Transverse colon (tissue), 4 donors: ENCODE results near the gene AMER3. TPM values are rescaled to one million over a fixed set of nuclear protein-coding genes. Genes with fewer than 3 reads are reported as not detected.
"Not testable (repeated sequence)": the region's sequence is repeated elsewhere in the genome, so short reads cannot be mapped to it uniquely, and the experiment has no call there.

Source experiments
- DNase-seq: peaks from one replicate; pipeline ENCODE4 v3.0.0-alpha.2; 2019
- H3K27ac ChIP-seq, 4 donors: fragments of 200-600 bp; sonication (generic); 2 replicates each; pipeline ENCODE4 v1.5.1; 2016 to 2018; ENCODE audit warnings: inconsistent platforms in 4 of 4
- H3K27me3 ChIP-seq: fragments of 200-600 bp; sonication (generic); 2 replicates; pipeline ENCODE4 v1.5.1; 2017; ENCODE audit warnings: inconsistent platforms
- H3K36me3 ChIP-seq, 4 donors: fragments of 200-600 bp; sonication (generic); 2 replicates each; pipeline ENCODE4 v1.5.1; 2017 to 2019; ENCODE audit warnings: inconsistent platforms in 4 of 4
- H3K4me1 ChIP-seq, 4 donors: fragments of 200-600 bp; sonication (generic); 2 replicates each; pipeline ENCODE4 v1.5.1; 2017 to 2020; ENCODE audit warnings: inconsistent platforms in 4 of 4
- H3K4me3 ChIP-seq, 4 donors: fragments of 200-600 bp; sonication (generic); 1 replicate in 1 of 4; 2 replicates in 3 of 4; pipeline versions ENCODE4 v1.5.1 to v1.6.1; 2017 to 2019; ENCODE audit warnings: inconsistent platforms in 4 of 4
- H3K9me3 ChIP-seq, 2 donors: fragments of 200-600 bp; sonication (generic); 2 replicates each; pipeline ENCODE4 v1.5.1; 2017 to 2019; ENCODE audit warnings: inconsistent platforms in 2 of 2
- EP300 ChIP-seq: sonication (generic); formaldehyde crosslinking; IDR thresholded peaks from one replicate; pipeline ENCODE4 v1.6.1; 2017; ENCODE audit warnings: antibody characterized with exemption, low read depth
- POLR2A ChIP-seq: fragments of 450-650 bp; IDR thresholded peaks from one replicate; pipeline ENCODE4 v1.6.1; 2016; ENCODE audit warnings: antibody characterized with exemption, mild to moderate bottlenecking, moderate library complexity
- POLR2AphosphoS5 ChIP-seq, 3 donors: sonication (generic); formaldehyde crosslinking; IDR thresholded peaks; one replicate each; pipeline ENCODE4 v1.6.1; 2016; ENCODE audit warnings: antibody characterized with exemption in 3 of 3
- WGBS, 2 donors: methylation state at CpG; one replicate each; pipeline ENCODE4 v1.1.5; 2018; ENCODE audit warnings: low coverage in 1 of 2; 5-methylcytosine and 5-hydroxymethylcytosine counted together
- in situ Hi-C, 4 donors: fragments of 200-750 bp; cut with MboI; loops; one replicate each; pipeline versions ENCODE4 v1.15.0 to v1.15.1; 2017; ENCODE audit warnings: low sequenced_read_pairs in 3 of 4, low pct_ligation_motif_present in 1 of 4, low pct_unique_long_range_greater_than_20kb in 1 of 4
- intact Hi-C: fragments of 100-400 bp; cut with DNase I; formaldehyde crosslinking; loops from one replicate; pipeline ENCODE4 v1.15.1; 2023; ENCODE audit warnings: low total_unique reads
- total RNA-seq, 4 donors: library from RNA; depleted of rRNA; stranded (reverse); fragments of >200 nt; gene quantifications; one replicate each; pipeline ENCODE4 v1.1.0, GENCODE V29; 2016
- TF ChIP-seq, protein P1 (sequence below), 5 experiments: fragments of 200-600 bp in 3 of 5; fragments of 450-650 bp in 2 of 5; sonication (generic) in 3 of 5; IDR thresholded peaks; 1 replicate in 2 of 5; 2 replicates in 3 of 5; pipeline ENCODE4 v1.5.1; 2016 to 2017; ENCODE audit warnings: antibody characterized with exemption in 5 of 5, inconsistent platforms in 3 of 5, mild to moderate bottlenecking in 2 of 5, moderate library complexity in 1 of 5

Gene AMER3
- total RNA-seq, 4 donors from 2014 or later: 0.27 to 0.32 TPM; not detected in 2

DNA sequence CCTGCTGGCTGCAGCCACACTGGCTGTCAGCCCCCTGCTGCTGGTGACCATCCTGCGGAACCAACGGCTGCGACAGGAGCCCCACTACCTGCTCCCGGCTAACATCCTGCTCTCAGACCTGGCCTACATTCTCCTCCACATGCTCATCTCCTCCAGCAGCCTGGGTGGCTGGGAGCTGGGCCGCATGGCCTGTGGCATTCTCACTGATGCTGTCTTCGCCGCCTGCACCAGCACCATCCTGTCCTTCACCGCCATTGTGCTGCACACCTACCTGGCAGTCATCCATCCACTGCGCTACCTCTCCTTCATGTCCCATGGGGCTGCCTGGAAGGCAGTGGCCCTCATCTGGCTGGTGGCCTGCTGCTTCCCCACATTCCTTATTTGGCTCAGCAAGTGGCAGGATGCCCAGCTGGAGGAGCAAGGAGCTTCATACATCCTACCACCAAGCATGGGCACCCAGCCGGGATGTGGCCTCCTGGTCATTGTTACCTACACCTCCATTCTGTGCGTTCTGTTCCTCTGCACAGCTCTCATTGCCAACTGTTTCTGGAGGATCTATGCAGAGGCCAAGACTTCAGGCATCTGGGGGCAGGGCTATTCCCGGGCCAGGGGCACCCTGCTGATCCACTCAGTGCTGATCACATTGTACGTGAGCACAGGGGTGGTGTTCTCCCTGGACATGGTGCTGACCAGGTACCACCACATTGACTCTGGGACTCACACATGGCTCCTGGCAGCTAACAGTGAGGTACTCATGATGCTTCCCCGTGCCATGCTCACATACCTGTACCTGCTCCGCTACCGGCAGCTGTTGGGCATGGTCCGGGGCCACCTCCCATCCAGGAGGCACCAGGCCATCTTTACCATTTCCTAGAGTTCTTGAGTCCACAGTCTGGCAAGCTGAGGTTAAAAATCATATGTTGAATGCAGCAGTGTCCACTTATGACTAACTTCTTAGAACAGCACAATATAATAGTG is 25.7 kb upstream of the AMER3 start:
- H3K9me3 ChIP-seq: no peaks in the 10 kb centered on the region
- H3K36me3 ChIP-seq: no peaks in the 10 kb centered on the region
- H3K4me3 ChIP-seq: no peak overlapping the region
- TF ChIP-seq, protein P1, sequence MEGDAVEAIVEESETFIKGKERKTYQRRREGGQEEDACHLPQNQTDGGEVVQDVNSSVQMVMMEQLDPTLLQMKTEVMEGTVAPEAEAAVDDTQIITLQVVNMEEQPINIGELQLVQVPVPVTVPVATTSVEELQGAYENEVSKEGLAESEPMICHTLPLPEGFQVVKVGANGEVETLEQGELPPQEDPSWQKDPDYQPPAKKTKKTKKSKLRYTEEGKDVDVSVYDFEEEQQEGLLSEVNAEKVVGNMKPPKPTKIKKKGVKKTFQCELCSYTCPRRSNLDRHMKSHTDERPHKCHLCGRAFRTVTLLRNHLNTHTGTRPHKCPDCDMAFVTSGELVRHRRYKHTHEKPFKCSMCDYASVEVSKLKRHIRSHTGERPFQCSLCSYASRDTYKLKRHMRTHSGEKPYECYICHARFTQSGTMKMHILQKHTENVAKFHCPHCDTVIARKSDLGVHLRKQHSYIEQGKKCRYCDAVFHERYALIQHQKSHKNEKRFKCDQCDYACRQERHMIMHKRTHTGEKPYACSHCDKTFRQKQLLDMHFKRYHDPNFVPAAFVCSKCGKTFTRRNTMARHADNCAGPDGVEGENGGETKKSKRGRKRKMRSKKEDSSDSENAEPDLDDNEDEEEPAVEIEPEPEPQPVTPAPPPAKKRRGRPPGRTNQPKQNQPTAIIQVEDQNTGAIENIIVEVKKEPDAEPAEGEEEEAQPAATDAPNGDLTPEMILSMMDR (IDR thresholded peaks at IDR 0.05): no peak
- TF ChIP-seq EP300: no peak
- TF ChIP-seq POLR2A: no peak
- no peak for TF ChIP-seq POLR2AphosphoS5 (IDR thresholded peaks at IDR 0.05)
- in situ Hi-C loops: no loop called here
- H3K4me1 ChIP-seq: peaks cover 8 to 21% (median 16%) of the 10 kb centered on the region in 4 donors
- WGBS, 2 donors: 94% methylated on average over 17 of the region's 17 CpGs; no CpG with 5 or more reads in 1 of the 2 donors
- intact Hi-C loops: no loop called here
- H3K27ac ChIP-seq: no peak overlapping the region
- peaks cover 8% of the 10 kb centered on the region for H3K27me3 ChIP-seq
- no peak for DNase-seq

DNA sequence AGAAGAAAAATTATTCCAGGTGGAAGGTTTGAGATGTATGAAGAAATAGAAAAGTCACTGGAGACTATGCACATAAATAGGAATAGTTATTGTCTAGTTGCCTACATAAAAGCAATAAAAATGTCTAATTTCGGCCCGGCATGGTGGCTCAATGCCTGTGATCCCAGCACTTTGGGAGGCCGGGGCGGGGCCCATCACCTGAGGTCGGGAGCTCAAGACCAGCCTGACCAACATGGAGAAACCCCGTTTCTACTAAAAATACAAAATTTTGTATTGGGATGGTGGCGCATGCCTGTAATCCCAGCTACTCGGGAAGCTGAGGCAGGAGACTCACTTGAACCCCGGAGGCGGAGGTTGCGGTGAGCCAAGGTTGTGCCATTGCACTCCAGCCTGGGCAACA is 23.1 kb upstream of the AMER3 start:
- H3K27ac ChIP-seq, H3K27me3 ChIP-seq, H3K9me3 ChIP-seq, intact Hi-C loops, in situ Hi-C loops, H3K4me1 ChIP-seq, H3K36me3 ChIP-seq, DNase-seq, H3K4me3 ChIP-seq: not testable (repeated sequence)
- WGBS, 2 donors: 88 to 89% methylated on average over 9 to 11 of the region's 11 CpGs

DNA sequence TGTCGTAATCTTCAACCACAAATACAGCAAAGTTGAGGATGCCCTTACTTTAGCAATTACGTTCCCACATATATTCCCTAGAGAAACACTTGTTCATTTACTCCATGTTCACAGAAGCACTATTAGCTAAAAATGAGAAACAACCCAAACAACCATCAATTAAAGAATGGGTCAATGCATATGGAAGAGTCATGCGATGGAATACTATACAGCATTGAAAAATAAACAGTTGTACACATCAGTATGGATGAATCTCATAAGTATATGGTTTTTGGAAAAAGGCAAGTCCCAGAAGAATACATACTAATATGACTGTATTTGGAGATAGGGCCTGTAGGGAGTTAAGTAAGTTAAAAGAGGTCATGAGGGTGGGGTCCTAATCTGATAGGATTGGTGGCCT is 20.1 kb upstream of the AMER3 start:
- DNase-seq: no peak
- TF ChIP-seq EP300 (no peak), POLR2A (no peak)
- no peak overlapping the region for H3K27ac ChIP-seq
- no peaks in the 10 kb centered on the region for H3K4me1 ChIP-seq
- WGBS, 2 donors: 95 to 96% methylated on average over 3 of the region's 3 CpGs
- in situ Hi-C loops (no loop called here), intact Hi-C loops (no loop called here)
- no peaks in the 10 kb centered on the region for H3K9me3 ChIP-seq
- no peaks in the 10 kb centered on the region for H3K27me3 ChIP-seq
- no peak overlapping the region for H3K4me3 ChIP-seq
- no peaks in the 10 kb centered on the region for H3K36me3 ChIP-seq

DNA sequence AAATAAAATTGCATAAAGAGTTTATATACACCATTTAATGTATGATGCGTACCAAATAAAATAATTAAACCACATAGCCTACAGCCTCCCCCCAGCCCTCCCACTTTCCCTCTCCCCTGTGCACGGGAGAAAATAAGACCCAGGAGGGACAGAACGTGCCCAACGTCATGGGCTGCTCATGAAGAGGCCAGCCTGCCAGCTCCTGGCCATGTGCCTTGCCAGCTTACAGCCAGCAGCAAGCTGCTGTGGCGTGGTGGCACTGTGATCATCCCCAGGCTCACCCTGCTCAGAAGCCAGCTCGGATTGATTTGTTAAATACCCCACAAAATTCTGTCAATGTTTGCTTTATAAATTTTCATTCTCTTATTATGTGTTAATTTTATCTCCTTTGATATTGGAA is 18.9 kb upstream of the AMER3 start:
- WGBS, 2 donors: 71 to 77% methylated on average over 5 to 6 of the region's 6 CpGs
- no peak overlapping the region for H3K4me3 ChIP-seq
- no peak for DNase-seq
- intact Hi-C loops: no loop called here
- no peaks in the 10 kb centered on the region for H3K27me3 ChIP-seq
- in situ Hi-C loops: no loop called here
- H3K27ac ChIP-seq: no peak overlapping the region
- no peaks in the 10 kb centered on the region for H3K9me3 ChIP-seq
- no peaks in the 10 kb centered on the region for H3K36me3 ChIP-seq
- H3K4me1 ChIP-seq: no peaks in the 10 kb centered on the region
- TF ChIP-seq EP300: no peak
- no peak for TF ChIP-seq POLR2A
- no peak for TF ChIP-seq POLR2AphosphoS5 (IDR thresholded peaks at IDR 0.05)
- TF ChIP-seq, protein P1 (IDR thresholded peaks at IDR 0.05): no peak

DNA sequence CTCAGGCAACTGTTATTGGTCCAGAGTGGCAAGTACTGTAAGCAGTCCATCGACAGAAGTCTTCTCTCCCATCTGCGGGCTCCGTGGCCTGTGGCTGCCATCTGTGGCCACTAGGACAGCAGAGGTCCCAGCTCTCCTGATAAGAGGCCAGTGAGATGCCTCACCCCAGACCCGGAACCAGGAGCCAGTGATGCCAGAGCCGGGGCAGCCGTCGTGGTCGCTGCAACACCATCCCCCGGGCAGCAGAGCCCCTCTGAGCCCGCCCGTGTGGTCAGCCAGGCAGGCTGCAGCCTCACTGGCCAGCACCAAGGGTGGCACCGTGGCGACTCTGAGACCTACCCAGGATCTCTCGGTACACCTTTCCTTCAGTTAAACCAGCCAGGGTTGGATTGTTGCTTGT is 17.7 kb upstream of the AMER3 start:
- WGBS, 2 donors: 88 to 100% methylated on average over 1 to 6 of the region's 14 CpGs
- TF ChIP-seq EP300 (no peak), POLR2AphosphoS5 (IDR thresholded peaks at IDR 0.05) (no peak), POLR2A (no peak)
- TF ChIP-seq, protein P1 (IDR thresholded peaks at IDR 0.05): no peak
- intact Hi-C loops: no loop called here

More for the DNA sequence above, 17.7 kb upstream of the AMER3 start:
- Histone ChIP-seq H3K9me3 (no peaks in the 10 kb centered on the region), H3K27ac (no peak overlapping the region), H3K4me1 (no peaks in the 10 kb centered on the region), H3K36me3 (no peaks in the 10 kb centered on the region), H3K27me3 (no peaks in the 10 kb centered on the region), H3K4me3 (no peak overlapping the region)
- in situ Hi-C loops: no loop called here
- no peak for DNase-seq
